HCT116 (cell line): ENCODE data around the gene TMPO. TPM values are rescaled to one million over a fixed set of nuclear protein-coding genes. Genes with fewer than 3 reads are reported as not detected.
"Not testable (repeated sequence)": the region's sequence is repeated elsewhere in the genome, so short reads cannot be mapped to it uniquely, and the experiment has no call there.

ENCODE experiments used
- ATAC-seq: fragments of 200-7000 bp; cut with Tn5 transposase; 2 replicates; pipeline ENCODE4 v1.9.1; 2020; ENCODE audit warnings: mild to moderate bottlenecking, moderate library complexity
- BruUV-seq: library from RNA; stranded (reverse); fragments of 400-500 nt; replicated peaks from 2 replicates; lab custom pipeline; 2021; lab: Mats Ljungman, UMichigan
- CTCF ChIA-PET: fragments of 300-600 bp; sonication (Branson Sonifier 250); formaldehyde crosslinking; loops from one replicate; lab custom pipeline; 2021; ENCODE audit warnings: antibody characterized with exemption; lab: Charles Lee
- POLR2A ChIA-PET: fragments of 300-600, 350-600 bp; sonication (Branson Sonifier 250); formaldehyde crosslinking; loops from one replicate; lab custom pipeline; 2021; ENCODE audit warnings: antibody characterized with exemption; lab: Charles Lee
- RAD21 ChIA-PET, 2 experiments: fragments of 300-600 bp; sonication (Branson Sonifier 250); formaldehyde crosslinking; loops; one replicate each; lab custom pipeline; 2023; ENCODE audit warnings: low total read pairs in 2 of 2; ENCODE audit not compliant: uncharacterized antibody in 2 of 2, unreplicated experiment in 2 of 2, low non-redundant PET in 1 of 2; lab: Charles Lee
- DNase-seq: peaks from one replicate; pipeline ENCODE4 v3.0.0-alpha.2; 2010; ENCODE audit warnings: low read depth, low spot score
- H2AFZ ChIP-seq: fragments of 200-600 bp; shearing (Covaris generic), sonication (generic); 2 replicates; pipeline ENCODE4 v1.6.1; 2017; ENCODE audit warnings: low read depth, mixed run types, mixed read lengths, antibody characterized with exemption, low read length; ENCODE audit not compliant: poor library complexity, severe bottlenecking
- H3K27ac ChIP-seq: 2 replicates; pipeline ENCODE4 v1.5.1; 2012; ENCODE audit warnings: low read depth, low read length
- H3K27me3 ChIP-seq: fragments of 200-600 bp; sonication (generic); 2 replicates; pipeline ENCODE4 v1.6.1; 2016; ENCODE audit warnings: mixed run types, low read length, mixed read lengths; ENCODE audit not compliant: insufficient read depth
- H3K36me3 ChIP-seq, 2 experiments: fragments of 200-500 bp in 1 of 2; fragments of 200-600 bp in 1 of 2; sonication (Bioruptor generic) in 1 of 2; sonication (generic) in 1 of 2; 2 replicates each; pipeline versions ENCODE4 v1.5.1 to v1.6.1; 2014 to 2016; ENCODE audit warnings: low read length in 2 of 2, inconsistent platforms in 1 of 2, mixed read lengths in 1 of 2, mixed run types in 1 of 2; ENCODE audit not compliant: insufficient read depth in 2 of 2, control insufficient read depth in 1 of 2
- H3K4me1 ChIP-seq, 2 experiments: fragments of 200-600 bp in 1 of 2; sonication (generic) in 1 of 2; 2 replicates each; pipeline versions ENCODE4 v1.5.1 to v1.6.1; 2012 to 2017; ENCODE audit warnings: low read length in 2 of 2, inconsistent platforms in 1 of 2, mild to moderate bottlenecking in 1 of 2, mixed read lengths in 1 of 2, mixed run types in 1 of 2, moderate library complexity in 1 of 2; ENCODE audit not compliant: insufficient read depth in 2 of 2, control insufficient read depth in 1 of 2
- H3K4me2 ChIP-seq: fragments of 200-600 bp; sonication (generic); 2 replicates; pipeline ENCODE4 v1.6.1; 2017; ENCODE audit warnings: mixed run types, low read length, mixed read lengths
- H3K4me3 ChIP-seq, 2 experiments: fragments of 200-600 bp in 1 of 2; sonication (generic) in 1 of 2; replicated peaks in 1 of 2; 2 replicates each; pipeline ENCODE4 v1.5.1; 2011 to 2016; ENCODE audit warnings: low read length in 2 of 2, control low read depth in 1 of 2, low read depth in 1 of 2, mild to moderate bottlenecking in 1 of 2, mixed read lengths in 1 of 2, mixed run types in 1 of 2
- H3K79me2 ChIP-seq: fragments of 200-600 bp; sonication (generic); 2 replicates; pipeline ENCODE4 v1.6.1; 2017; ENCODE audit warnings: mild to moderate bottlenecking, mixed run types, low read length, moderate library complexity, mixed read lengths; ENCODE audit not compliant: insufficient read depth
- H3K9ac ChIP-seq: fragments of 200-600 bp; sonication (generic); 2 replicates; pipeline ENCODE4 v1.6.1; 2016; ENCODE audit warnings: low read length, mixed read lengths
- H3K9me2 ChIP-seq: fragments of 200-600 bp; sonication (generic), shearing (Covaris generic); 2 replicates; pipeline ENCODE4 v1.6.1; 2017; ENCODE audit warnings: mixed run types, mild to moderate bottlenecking, moderate library complexity; ENCODE audit not compliant: insufficient read depth
- H3K9me3 ChIP-seq, 2 experiments: fragments of 200-500 bp in 1 of 2; fragments of 200-600 bp in 1 of 2; sonication (Bioruptor generic) in 1 of 2; sonication (generic) in 1 of 2; 2 replicates each; pipeline ENCODE4 v1.6.1; 2014 to 2017; ENCODE audit warnings: low read length in 2 of 2, mixed read lengths in 2 of 2, inconsistent platforms in 1 of 2, low read depth in 1 of 2, mild to moderate bottlenecking in 1 of 2, mixed run types in 1 of 2, moderate library complexity in 1 of 2; ENCODE audit not compliant: control insufficient read depth in 1 of 2, insufficient read depth in 1 of 2
- H4K20me1 ChIP-seq: fragments of 200-600 bp; sonication (generic), shearing (Covaris generic); 2 replicates; pipeline ENCODE4 v1.6.1; 2017; ENCODE audit warnings: mixed run types, mild to moderate bottlenecking, moderate library complexity; ENCODE audit not compliant: insufficient read depth
- CEBPB ChIP-seq: IDR thresholded peaks from 2 replicates; pipeline ENCODE4 v1.6.1; 2012; ENCODE audit warnings: low read depth
- EGR1 ChIP-seq: IDR thresholded peaks from 2 replicates; pipeline ENCODE4 v1.6.1; 2012; ENCODE audit warnings: low read depth
- EZH2phosphoT487 ChIP-seq: fragments of 200-600 bp; IDR thresholded peaks from 2 replicates; pipeline ENCODE4 v1.6.1; 2018; ENCODE audit warnings: antibody characterized with exemption, borderline replicate concordance
- FOSL1 ChIP-seq: IDR thresholded peaks from 2 replicates; pipeline ENCODE4 v1.6.1; 2012; ENCODE audit warnings: low read depth
- POLR2A ChIP-seq: IDR thresholded peaks from 2 replicates; pipeline ENCODE4 v1.7.0; 2011; ENCODE audit warnings: borderline replicate concordance; ENCODE audit not compliant: insufficient read depth, insufficient read length; ENCODE audit errors: extremely low read depth
- RAD21 ChIP-seq: IDR thresholded peaks from 2 replicates; pipeline ENCODE4 v1.6.1; 2012; ENCODE audit warnings: low read depth, mild to moderate bottlenecking
- TCF7L2 ChIP-seq: IDR thresholded peaks from 2 replicates; pipeline ENCODE4 v1.7.0; 2011; ENCODE audit warnings: borderline replicate concordance, inconsistent platforms; ENCODE audit not compliant: insufficient read depth, insufficient read length; ENCODE audit errors: extremely low read depth
- YY1 ChIP-seq: IDR thresholded peaks from 2 replicates; pipeline ENCODE4 v1.6.1; 2011; ENCODE audit warnings: low read length, low read depth, moderate library complexity, mild to moderate bottlenecking; ENCODE audit not compliant: insufficient replicate concordance; ENCODE audit errors: extremely low read depth
- ZFX ChIP-seq: fragments of 450-650 bp; IDR thresholded peaks from 2 replicates; pipeline ENCODE4 v1.6.1; 2017
- ZNF274 ChIP-seq: fragments of 200-500 bp; sonication (Bioruptor generic); IDR thresholded peaks from 2 replicates; pipeline ENCODE4 v1.6.1; 2014; ENCODE audit warnings: mild to moderate bottlenecking, low read depth, low read length, inconsistent platforms
- intact Hi-C: fragments of 100-400 bp; cut with micrococcal nuclease; formaldehyde crosslinking; loops from 2 replicates; pipeline ENCODE4 v1.10.0; 2022
- total RNA-seq: library from RNA; stranded (reverse); gene quantifications from one replicate; pipeline ENCODE4 v1.2.1, GENCODE V29; 2021; ENCODE audit not compliant: unreplicated experiment
- TF ChIP-seq, protein P1 (sequence below), 3 experiments: fragments of 200-600 bp in 1 of 3; sonication (generic) in 1 of 3; IDR thresholded peaks in 2 of 3; conservative IDR thresholded peaks in 1 of 3; 2 replicates each; pipeline ENCODE4 v1.5.1; 2012 to 2017; ENCODE audit warnings: low read depth in 2 of 3, low read length in 2 of 3, antibody characterized with exemption in 1 of 3, borderline replicate concordance in 1 of 3, control low read depth in 1 of 3, mild to moderate bottlenecking in 1 of 3, mixed read lengths in 1 of 3, mixed run types in 1 of 3, moderate library complexity in 1 of 3; ENCODE audit not compliant: insufficient read depth in 1 of 3

TMPO gene
- total RNA-seq, 1 experiment from 2014 or later, result 207 TPM

- Histone ChIP-seq H3K27ac (no peak overlapping the region), H3K27me3 (no peaks in the 10 kb centered on the region), H4K20me1 (no peaks in the 10 kb centered on the region), H3K4me3 (no peak overlapping the region), H3K4me2 (no peak overlapping the region), H3K4me1 (peaks cover 14 to 26% of the 10 kb centered on the region in 2 experiments), H3K9me2 (no peaks in the 10 kb centered on the region), H3K79me2 (no peaks in the 10 kb centered on the region), H3K36me3 (no peaks in the 10 kb centered on the region), H3K9ac (no peak overlapping the region), H2AFZ (no peak overlapping the region), H3K9me3 (no peaks in the 10 kb centered on the region)
- CTCF ChIA-PET, result interaction anchor here (0.9 to 2.0 kb wide), 2 partner anchors 8 to 18 kb away, joined by 3 to 9 read pairs; partner anchors contain the start of gene SLC25A3
- RAD21 ChIA-PET, result no interaction called here
- POLR2A ChIA-PET, result interaction anchor here (1.2 kb wide), 1 partner anchor 18 kb away, joined by 3 read pairs; the partner anchor contains the start of gene SLC25A3
- DNase-seq, result no peak
- no peak for ATAC-seq
- BruUV-seq, result no TSS peak
- intact Hi-C loops, result no loop called here
- no peak for TF ChIP-seq FOSL1
These were observed 59.6 kb downstream of the TMPO start for GRCh38 chr12:98575013-98575412.

- DNase-seq, intact Hi-C loops, RAD21 ChIA-PET, H3K79me2 ChIP-seq, POLR2A ChIA-PET, H3K9me3 ChIP-seq, H3K27ac ChIP-seq, H3K4me3 ChIP-seq, H3K36me3 ChIP-seq, H4K20me1 ChIP-seq, ATAC-seq, H3K9ac ChIP-seq, BruUV-seq, CTCF ChIA-PET, H3K9me2 ChIP-seq, H2AFZ ChIP-seq, H3K4me2 ChIP-seq, H3K27me3 ChIP-seq: not testable (repeated sequence)
- peaks cover 17 to 35% of the 10 kb centered on the region in 2 experiments for H3K4me1 ChIP-seq
These were observed 61.4 kb downstream of the TMPO start for GRCh38 chr12:98576795-98577194.

- RAD21 ChIA-PET, result no interaction called here
- H2AFZ ChIP-seq, result peak overlapping the region; percentile 76
- no peaks in the 10 kb centered on the region for H3K9me2 ChIP-seq
- peak overlapping the region; percentile 77 for H3K4me2 ChIP-seq
- TF ChIP-seq YY1 (no peak), ZFX (no peak), ZNF274 (no peak), CEBPB (no peak), POLR2A (no peak), RAD21 (no peak), FOSL1 (no peak), EZH2phosphoT487 (no peak), EGR1 (no peak), TCF7L2 (no peak)
- TF ChIP-seq, protein P1, sequence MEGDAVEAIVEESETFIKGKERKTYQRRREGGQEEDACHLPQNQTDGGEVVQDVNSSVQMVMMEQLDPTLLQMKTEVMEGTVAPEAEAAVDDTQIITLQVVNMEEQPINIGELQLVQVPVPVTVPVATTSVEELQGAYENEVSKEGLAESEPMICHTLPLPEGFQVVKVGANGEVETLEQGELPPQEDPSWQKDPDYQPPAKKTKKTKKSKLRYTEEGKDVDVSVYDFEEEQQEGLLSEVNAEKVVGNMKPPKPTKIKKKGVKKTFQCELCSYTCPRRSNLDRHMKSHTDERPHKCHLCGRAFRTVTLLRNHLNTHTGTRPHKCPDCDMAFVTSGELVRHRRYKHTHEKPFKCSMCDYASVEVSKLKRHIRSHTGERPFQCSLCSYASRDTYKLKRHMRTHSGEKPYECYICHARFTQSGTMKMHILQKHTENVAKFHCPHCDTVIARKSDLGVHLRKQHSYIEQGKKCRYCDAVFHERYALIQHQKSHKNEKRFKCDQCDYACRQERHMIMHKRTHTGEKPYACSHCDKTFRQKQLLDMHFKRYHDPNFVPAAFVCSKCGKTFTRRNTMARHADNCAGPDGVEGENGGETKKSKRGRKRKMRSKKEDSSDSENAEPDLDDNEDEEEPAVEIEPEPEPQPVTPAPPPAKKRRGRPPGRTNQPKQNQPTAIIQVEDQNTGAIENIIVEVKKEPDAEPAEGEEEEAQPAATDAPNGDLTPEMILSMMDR (IDR thresholded peaks at IDR 0.05 in 2 of 3, conservative IDR thresholded peaks at IDR 0.05 in 1 of 3; ENCODE audit: borderline replicate concordance in 1 of 3, insufficient read depth in 1 of 3, low read depth in 2 of 3, low read length in 2 of 3), result no peak
- peak overlapping the region; percentile 34 for H3K9ac ChIP-seq
- no TSS peak for BruUV-seq
- H3K27me3 ChIP-seq, result no peaks in the 10 kb centered on the region
- H3K4me1 ChIP-seq, result peaks cover 21 to 45% of the 10 kb centered on the region in 2 experiments
- H4K20me1 ChIP-seq, result no peaks in the 10 kb centered on the region
- H3K36me3 ChIP-seq, result no peaks in the 10 kb centered on the region
- peak overlapping the region in 1 of 2 experiments; percentile 27; a peak in 2 of 4 replicates for H3K4me3 ChIP-seq
- POLR2A ChIA-PET, result interaction anchor here (1.2 kb wide), 1 partner anchor 11 kb away, joined by 4 read pairs; no protein-coding TSS in a partner anchor
- DNase-seq (no peak), ATAC-seq (peak; percentile 47)
- no peaks in the 10 kb centered on the region for H3K79me2 ChIP-seq
- CTCF ChIA-PET, result interaction anchor here (1.5 kb wide), 1 partner anchor 12 kb away, joined by 11 read pairs; no protein-coding TSS in a partner anchor
- intact Hi-C loops, result no loop called here
- peak overlapping the region; percentile 43; the same call in 1 of the 2 replicates for H3K27ac ChIP-seq
- H3K9me3 ChIP-seq, result no peaks in the 10 kb centered on the region
These were observed 63.0 kb downstream of the TMPO start for GRCh38 chr12:98578392-98578791.
